Islet precursor cell (in vitro differentiated cells): ENCODE results near the gene BHLHA9.
"Not testable (repeated sequence)": the region's sequence is repeated elsewhere in the genome, so short reads cannot be mapped to it uniquely, and the experiment has no call there.

Experiments
- DNase-seq: peaks from one replicate; pipeline ENCODE4 v3.0.0-alpha.2; 2018

The BHLHA9 gene

GRCh38 chr17:1270210-1271029, at the start of gene BHLHA9:
Gene BHLHA9, plus strand, starts transcription at chr17:1270444. Its CDS starts 120 bp downstream, at chr17:1270564.
- DNase-seq, result no peak

GRCh38 chr17:1221209-1221608, 49.0 kb upstream of the BHLHA9 start:
- DNase-seq, result no peak

GRCh38 chr17:1222321-1222720, 47.9 kb upstream of the BHLHA9 start:
- no peak for DNase-seq

- DNase-seq, result no peak
These were observed 46.6 kb upstream of the BHLHA9 start for GRCh38 chr17:1223662-1224061.

- no peak for DNase-seq
These were observed 45.9 kb upstream of the BHLHA9 start for GRCh38 chr17:1224330-1224729.

GRCh38 chr17:1226308-1226707, 43.9 kb upstream of the BHLHA9 start:
- no peak for DNase-seq

DNA sequence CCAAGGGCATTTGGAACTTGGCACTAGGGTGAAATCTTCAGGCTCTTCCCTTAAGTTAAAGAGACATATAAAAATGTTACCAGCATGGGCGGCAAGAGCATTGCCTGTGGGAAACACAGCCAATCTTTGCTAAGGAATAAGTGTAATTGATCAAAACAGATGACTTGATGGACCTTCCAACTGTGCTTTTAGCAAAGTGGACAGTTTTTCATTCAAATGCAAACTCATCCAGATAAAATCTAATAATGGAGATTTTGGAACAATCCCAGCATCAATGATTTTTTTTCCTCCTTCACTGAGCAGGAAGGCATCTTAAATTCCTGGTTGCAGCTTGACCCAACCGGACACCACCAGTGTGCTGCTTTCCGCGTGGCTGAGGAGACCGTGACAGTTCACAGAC, 42.9 kb upstream of the BHLHA9 start:
- no peak for DNase-seq

- no peak for DNase-seq
These were observed 42.1 kb upstream of the BHLHA9 start for GRCh38 chr17:1227917-1228780.

GRCh38 chr17:1228781-1229348, 41.4 kb upstream of the BHLHA9 start:
- DNase-seq, result no peak

DNA sequence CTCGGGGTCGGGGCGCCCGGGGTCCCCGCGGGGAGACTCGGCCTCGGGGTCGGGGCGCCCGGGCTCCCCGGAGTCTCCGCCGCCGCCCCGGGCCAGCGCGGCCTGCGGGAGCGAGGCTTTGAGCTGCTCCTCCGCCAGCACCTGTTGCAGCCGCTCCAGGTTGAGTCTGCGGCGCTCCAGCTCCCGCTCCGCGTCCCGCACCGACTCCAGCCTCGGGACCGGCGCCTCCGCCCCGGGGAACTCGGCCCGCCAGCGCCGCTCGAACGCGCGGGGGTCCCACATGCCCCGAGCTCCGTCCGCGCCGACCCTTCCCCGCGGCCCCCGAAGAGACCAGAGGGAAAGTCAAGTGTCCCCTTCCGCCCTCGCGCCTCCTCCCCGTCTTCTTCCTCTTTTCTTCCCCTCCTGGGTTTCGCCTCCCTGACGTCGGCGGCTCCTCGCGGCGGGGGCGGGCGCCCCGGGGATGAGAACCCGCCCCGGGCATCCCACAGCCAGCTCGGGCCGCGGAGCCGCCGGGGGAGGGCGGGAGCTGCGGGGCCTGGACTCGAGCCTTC, 40.8 kb upstream of the BHLHA9 start:
- no peak for DNase-seq

GRCh38 chr17:1229900-1230501, 40.2 kb upstream of the BHLHA9 start:
- no peak for DNase-seq

DNA sequence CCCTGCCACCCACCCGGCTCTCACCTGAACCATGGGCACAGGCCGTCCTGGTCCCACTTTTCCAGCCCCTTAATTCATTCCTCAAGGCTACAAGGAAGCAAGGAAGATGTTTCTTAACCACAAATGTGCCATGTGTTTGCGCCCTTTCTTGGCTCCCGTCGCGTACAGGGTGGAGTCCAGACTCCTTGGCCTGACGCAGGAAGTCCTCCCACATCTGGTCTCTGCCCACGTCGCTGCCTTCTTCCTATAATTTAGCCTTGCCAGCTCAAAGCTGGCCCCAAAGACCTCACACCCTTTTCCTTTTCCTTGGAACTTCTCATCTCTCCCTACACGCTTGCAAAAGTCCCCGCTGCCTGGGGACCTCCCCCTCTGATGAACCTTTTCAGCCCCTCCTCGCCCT, 38.8 kb upstream of the BHLHA9 start:
- no peak for DNase-seq

- no peak for DNase-seq
These were observed 37.9 kb upstream of the BHLHA9 start for GRCh38 chr17:1232331-1232730.

DNA sequence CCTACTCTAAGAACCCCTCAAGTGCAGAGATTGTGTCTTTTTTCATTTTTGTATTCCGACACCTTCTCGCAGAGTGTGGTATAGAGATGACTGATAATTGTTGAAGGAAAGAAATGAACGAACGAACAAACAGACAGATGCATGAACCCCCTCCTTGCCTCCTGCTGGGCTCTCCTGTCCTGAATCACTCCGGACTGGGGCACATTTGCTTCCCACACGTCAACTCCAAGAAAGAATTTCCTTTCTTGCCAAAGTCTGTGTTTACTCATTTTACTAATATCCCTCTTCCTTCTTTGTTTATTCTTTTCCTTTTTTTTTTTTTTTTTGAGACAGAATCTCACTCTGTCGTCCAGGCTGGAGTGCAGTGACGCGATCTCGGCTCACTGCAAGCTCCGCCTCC, 37.5 kb upstream of the BHLHA9 start:
- DNase-seq, result no peak

GRCh38 chr17:1234455-1234854, 35.8 kb upstream of the BHLHA9 start:
- no peak for DNase-seq

DNA sequence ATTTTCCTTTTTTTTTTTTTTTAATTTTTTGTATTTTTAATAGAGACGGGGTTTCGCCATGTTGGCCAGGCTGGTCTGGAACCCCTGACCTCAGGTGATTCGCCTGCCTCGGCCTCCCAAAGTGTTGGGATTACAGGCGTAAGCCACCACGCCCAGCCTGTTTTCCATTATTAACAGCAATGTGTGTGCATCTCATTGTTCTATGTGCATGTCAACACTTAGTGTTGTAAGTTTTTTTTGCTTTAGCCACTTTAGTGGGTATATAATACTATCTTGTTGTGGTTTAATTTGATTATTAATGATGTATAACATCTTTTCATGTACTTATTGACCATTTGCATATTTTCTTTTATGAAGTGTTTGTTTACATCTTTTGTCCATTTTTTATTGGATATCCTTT, 32.8 kb upstream of the BHLHA9 start:
- DNase-seq, result no peak

- no peak for DNase-seq
These were observed 31.0 kb upstream of the BHLHA9 start for GRCh38 chr17:1239210-1239609.

DNA sequence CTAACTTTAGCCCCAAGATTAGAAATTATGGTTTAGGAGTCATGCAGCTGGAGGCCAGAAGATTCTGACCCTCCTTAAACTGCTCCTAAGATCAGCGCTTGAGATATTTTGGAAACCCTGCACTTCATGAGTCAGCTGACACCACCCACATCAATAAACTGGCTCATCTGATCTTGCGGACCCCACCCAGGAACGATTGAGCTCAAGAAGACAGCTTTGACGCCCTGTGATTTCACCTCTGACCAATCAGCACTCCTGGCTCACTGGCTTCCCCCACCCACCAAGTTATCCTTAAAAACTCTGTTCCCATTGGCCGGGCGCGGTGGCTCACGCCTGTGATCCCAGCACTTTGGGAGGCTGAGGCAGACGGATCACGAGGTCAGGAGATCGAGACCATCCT, 29.8 kb upstream of the BHLHA9 start:
- DNase-seq, result not testable (repeated sequence)

DNA sequence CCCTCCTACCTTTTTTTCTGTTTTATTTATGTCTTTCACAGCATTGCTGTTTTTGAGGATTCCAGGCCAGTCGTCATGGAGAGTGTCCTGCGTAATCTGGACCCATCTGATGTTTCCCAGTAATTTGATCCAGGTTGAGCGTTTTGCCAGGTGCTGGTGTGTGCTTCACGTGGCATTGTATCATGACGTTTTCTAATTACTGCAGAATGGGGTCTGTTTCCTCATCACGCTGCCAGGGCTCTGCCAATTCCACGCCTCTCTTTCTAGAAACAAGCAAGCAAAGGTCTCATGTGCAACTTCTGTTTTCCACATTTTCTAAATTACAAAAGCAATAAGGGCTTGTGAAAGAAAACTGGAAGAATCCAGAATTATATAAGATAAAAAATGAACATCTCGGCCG, 28.3 kb upstream of the BHLHA9 start:
- no peak for DNase-seq

- no peak for DNase-seq
These were observed 25.6 kb upstream of the BHLHA9 start for GRCh38 chr17:1244606-1245012.

GRCh38 chr17:1251866-1252608, 18.2 kb upstream of the BHLHA9 start:
- DNase-seq, result no peak

GRCh38 chr17:1255041-1255440, 15.2 kb upstream of the BHLHA9 start:
- DNase-seq, result no peak
